Immature natural killer cell (primary cell): Measurements from ENCODE around the gene AGXT. TPM values are rescaled to one million over a fixed set of nuclear protein-coding genes. Genes with fewer than 3 reads are reported as not detected.

Experiments used
- DNase-seq, 3 donors: peaks; one replicate each; pipeline ENCODE4 v3.0.0; 2022; ENCODE audit warnings: mixed read lengths in 1 of 3
- H3K27ac Mint-ChIP-seq, 6 donors: one replicate each; pipeline ENCODE4 v1.8.0; 2020; ENCODE audit warnings: mixed read lengths in 6 of 6, mild to moderate bottlenecking in 5 of 6, inconsistent platforms in 4 of 6, moderate library complexity in 3 of 6
- H3K27me3 Mint-ChIP-seq, 3 donors: one replicate each; pipeline ENCODE4 v1.8.0; 2020 to 2021; ENCODE audit warnings: low read depth in 3 of 3, mild to moderate bottlenecking in 3 of 3, mixed read lengths in 3 of 3, moderate library complexity in 3 of 3, inconsistent platforms in 1 of 3
- H3K36me3 Mint-ChIP-seq, 3 donors: one replicate each; pipeline ENCODE4 v1.8.0; 2020; ENCODE audit warnings: mixed read lengths in 3 of 3, inconsistent platforms in 2 of 3, mild to moderate bottlenecking in 2 of 3
- H3K4me1 Mint-ChIP-seq, 2 donors: one replicate each; pipeline ENCODE4 v1.8.0; 2020; ENCODE audit warnings: inconsistent platforms in 2 of 2, mild to moderate bottlenecking in 2 of 2, mixed read lengths in 2 of 2, moderate library complexity in 1 of 2
- H3K4me3 Mint-ChIP-seq, 5 donors: one replicate each; pipeline ENCODE4 v1.8.0; 2020; ENCODE audit warnings: mild to moderate bottlenecking in 5 of 5, mixed read lengths in 5 of 5, inconsistent platforms in 3 of 5, moderate library complexity in 3 of 5
- H3K9me3 Mint-ChIP-seq, 6 donors: one replicate each; pipeline ENCODE4 v1.8.0; 2020; ENCODE audit warnings: mild to moderate bottlenecking in 6 of 6, mixed read lengths in 6 of 6, inconsistent platforms in 4 of 6, moderate library complexity in 3 of 6
- polyA plus RNA-seq, 3 donors: library from polyadenylated mRNA; unstranded; fragments of 300-500 nt; fragmentation: Illumina TruSeq; gene quantifications; one replicate each; pipeline ENCODE4 v1.2.3, GENCODE V29; 2021

Gene AGXT
- polyA plus RNA-seq, 3 donors from 2014 or later = not detected

- no peak overlapping the region for H3K27ac Mint-ChIP-seq
- no peak for DNase-seq
- H3K4me1 Mint-ChIP-seq = no peaks in the 10 kb centered on the region
- H3K36me3 Mint-ChIP-seq = no peaks in the 10 kb centered on the region
- no peak overlapping the region for H3K4me3 Mint-ChIP-seq
- no peaks in the 10 kb centered on the region for H3K9me3 Mint-ChIP-seq
- H3K27me3 Mint-ChIP-seq = peaks cover 0 to under 1% (median 0%) of the 10 kb centered on the region in 3 donors
Observed at GRCh38 chr2:240890691-240891090, 22.1 kb downstream of the AGXT start.

- no peaks in the 10 kb centered on the region for H3K27me3 Mint-ChIP-seq
- H3K4me3 Mint-ChIP-seq = no peak overlapping the region
- H3K4me1 Mint-ChIP-seq = no peaks in the 10 kb centered on the region
- no peaks in the 10 kb centered on the region for H3K36me3 Mint-ChIP-seq
- no peak overlapping the region for H3K27ac Mint-ChIP-seq
- H3K9me3 Mint-ChIP-seq = no peaks in the 10 kb centered on the region
- no peak for DNase-seq
Observed at GRCh38 chr2:240891492-240892340, 23.1 kb downstream of the AGXT start.

- no peak for DNase-seq
- Mint-ChIP-seq H3K4me1 (no peaks in the 10 kb centered on the region), H3K36me3 (no peaks in the 10 kb centered on the region), H3K27ac (no peak overlapping the region), H3K4me3 (no peak overlapping the region), H3K27me3 (no peaks in the 10 kb centered on the region), H3K9me3 (no peaks in the 10 kb centered on the region)
Observed at GRCh38 chr2:240892356-240892755, 23.7 kb downstream of the AGXT start.

- Mint-ChIP-seq H3K9me3 (no peaks in the 10 kb centered on the region), H3K36me3 (no peaks in the 10 kb centered on the region), H3K4me1 (no peaks in the 10 kb centered on the region), H3K27ac (no peak overlapping the region), H3K4me3 (no peak overlapping the region), H3K27me3 (no peaks in the 10 kb centered on the region)
- DNase-seq = no peak
Observed at GRCh38 chr2:240892925-240893324, 24.3 kb downstream of the AGXT start.

GRCh38 chr2:240893363-240893844 is 24.8 kb downstream of the AGXT start:
- Mint-ChIP-seq H3K4me1 (no peaks in the 10 kb centered on the region), H3K9me3 (no peaks in the 10 kb centered on the region), H3K4me3 (no peak overlapping the region), H3K36me3 (no peaks in the 10 kb centered on the region), H3K27ac (no peak overlapping the region), H3K27me3 (no peaks in the 10 kb centered on the region)
- DNase-seq = no peak

GRCh38 chr2:240894006-240894405 is 25.4 kb downstream of the AGXT start:
- no peak overlapping the region for H3K27ac Mint-ChIP-seq
- H3K4me1 Mint-ChIP-seq = no peaks in the 10 kb centered on the region
- DNase-seq = no peak
- no peaks in the 10 kb centered on the region for H3K9me3 Mint-ChIP-seq
- H3K36me3 Mint-ChIP-seq = no peaks in the 10 kb centered on the region
- H3K27me3 Mint-ChIP-seq = peaks cover 0 to 2% (median 0%) of the 10 kb centered on the region in 3 donors
- no peak overlapping the region for H3K4me3 Mint-ChIP-seq

GRCh38 chr2:240894836-240895558 is 26.4 kb downstream of the AGXT start:
- Mint-ChIP-seq H3K4me3 (no peak overlapping the region), H3K4me1 (no peaks in the 10 kb centered on the region), H3K36me3 (no peaks in the 10 kb centered on the region), H3K27me3 (peaks cover 0 to 2% (median 0%) of the 10 kb centered on the region in 3 donors), H3K9me3 (no peaks in the 10 kb centered on the region), H3K27ac (no peak overlapping the region)
- no peak for DNase-seq

- no peaks in the 10 kb centered on the region for H3K4me1 Mint-ChIP-seq
- H3K27me3 Mint-ChIP-seq = peaks cover 0 to 4% (median 0%) of the 10 kb centered on the region in 3 donors
- no peak for DNase-seq
- no peaks in the 10 kb centered on the region for H3K9me3 Mint-ChIP-seq
- H3K4me3 Mint-ChIP-seq = no peak within 1 kb of the TSS
- H3K27ac Mint-ChIP-seq = no peak within 1 kb of the TSS
- no peaks in the 10 kb centered on the region for H3K36me3 Mint-ChIP-seq
Observed at GRCh38 chr2:240895656-240896388, 27.2 kb downstream of the AGXT start, which contains the start of gene MAB21L4. TSS of gene MAB21L4 (minus strand) at chr2:240896156. CDS start at chr2:240895997, 159 bp downstream.

- no peak overlapping the region for H3K27ac Mint-ChIP-seq
- H3K4me3 Mint-ChIP-seq = no peak overlapping the region
- H3K4me1 Mint-ChIP-seq = no peaks in the 10 kb centered on the region
- H3K27me3 Mint-ChIP-seq = peaks cover 0 to 4% (median 0%) of the 10 kb centered on the region in 3 donors
- no peaks in the 10 kb centered on the region for H3K36me3 Mint-ChIP-seq
- no peaks in the 10 kb centered on the region for H3K9me3 Mint-ChIP-seq
- DNase-seq = no peak
Observed at GRCh38 chr2:240896394-240896793, 27.8 kb downstream of the AGXT start.

- no peak for DNase-seq
- no peaks in the 10 kb centered on the region for H3K9me3 Mint-ChIP-seq
- H3K27me3 Mint-ChIP-seq = peaks cover 0 to 4% (median 0%) of the 10 kb centered on the region in 3 donors
- H3K27ac Mint-ChIP-seq = no peak overlapping the region
- H3K4me3 Mint-ChIP-seq = no peak overlapping the region
- no peaks in the 10 kb centered on the region for H3K36me3 Mint-ChIP-seq
- no peaks in the 10 kb centered on the region for H3K4me1 Mint-ChIP-seq
Observed at GRCh38 chr2:240896871-240897692, 28.5 kb downstream of the AGXT start.

- Mint-ChIP-seq H3K27ac (no peak overlapping the region), H3K9me3 (no peaks in the 10 kb centered on the region), H3K4me1 (no peaks in the 10 kb centered on the region), H3K27me3 (peaks cover 0 to 4% (median 0%) of the 10 kb centered on the region in 3 donors), H3K4me3 (no peak overlapping the region), H3K36me3 (no peaks in the 10 kb centered on the region)
- DNase-seq = no peak
Observed at GRCh38 chr2:240898108-240898730, 29.6 kb downstream of the AGXT start.

- Mint-ChIP-seq H3K36me3 (no peaks in the 10 kb centered on the region), H3K27ac (no peak overlapping the region), H3K4me1 (no peaks in the 10 kb centered on the region), H3K4me3 (no peak overlapping the region), H3K9me3 (no peaks in the 10 kb centered on the region), H3K27me3 (peaks cover 0 to 4% (median 1%) of the 10 kb centered on the region in 3 donors)
- no peak for DNase-seq
Observed at GRCh38 chr2:240898731-240899467, 30.3 kb downstream of the AGXT start.
